H9 (cell line): ENCODE data around the gene OSBPL8. TPM values are rescaled to one million over a fixed set of nuclear protein-coding genes. Genes with fewer than 3 reads are reported as not detected.
"Not testable (repeated sequence)": the region's sequence is repeated elsewhere in the genome, so short reads cannot be mapped to it uniquely, and the experiment has no call there.

ENCODE experiments used
- DNase-seq: peaks from one replicate; pipeline ENCODE4 v3.0.0-alpha.2; 2017
- H2AFZ ChIP-seq: one replicate; pipeline ENCODE4 v1.6.1; 2013; ENCODE audit warnings: mild to moderate bottlenecking, low read length, control low read depth, moderate library complexity
- H2AK5ac ChIP-seq: 2 replicates; pipeline ENCODE4 v1.6.1; 2013; ENCODE audit warnings: low read length, control low read depth, mixed read lengths; ENCODE audit not compliant: insufficient read length
- H2BK120ac ChIP-seq: one replicate; pipeline ENCODE4 v1.6.1; 2013; ENCODE audit warnings: low read depth, mild to moderate bottlenecking, low read length, control low read depth, inconsistent platforms; ENCODE audit not compliant: poor library complexity, severe bottlenecking
- H2BK12ac ChIP-seq: 2 replicates; pipeline ENCODE4 v1.6.1; 2013; ENCODE audit warnings: low read length, control low read depth, mixed read lengths, low read depth; ENCODE audit not compliant: insufficient read length
- H2BK15ac ChIP-seq: 2 replicates; pipeline ENCODE4 v1.6.1; 2013; ENCODE audit warnings: low read depth, low read length, control low read depth
- H2BK20ac ChIP-seq: one replicate; pipeline ENCODE4 v1.6.1; 2013; ENCODE audit warnings: low read depth, mild to moderate bottlenecking, low read length, control low read depth, inconsistent platforms; ENCODE audit not compliant: poor library complexity, severe bottlenecking
- H2BK5ac ChIP-seq: 2 replicates; pipeline ENCODE4 v1.6.1; 2013; ENCODE audit warnings: low read length, control low read depth, mixed read lengths; ENCODE audit not compliant: insufficient read length
- H3K14ac ChIP-seq: 2 replicates; pipeline ENCODE4 v1.6.1; 2013; ENCODE audit warnings: low read length, control low read depth; ENCODE audit not compliant: insufficient read depth
- H3K18ac ChIP-seq: 2 replicates; pipeline ENCODE4 v1.6.1; 2013; ENCODE audit warnings: low read depth, mild to moderate bottlenecking, mixed read lengths, low read length, control low read depth; ENCODE audit not compliant: insufficient read length
- H3K23ac ChIP-seq: 2 replicates; pipeline ENCODE4 v1.6.1; 2013; ENCODE audit warnings: low read length, control low read depth, mixed read lengths, low read depth; ENCODE audit not compliant: insufficient read length
- H3K23me2 ChIP-seq: 2 replicates; pipeline ENCODE4 v1.6.1; 2013; ENCODE audit warnings: low read depth, mild to moderate bottlenecking, mixed read lengths, low read length, control low read depth; ENCODE audit not compliant: insufficient read length, poor library complexity, severe bottlenecking
- H3K27ac ChIP-seq: 2 replicates; pipeline ENCODE4 v1.5.1; 2013; ENCODE audit warnings: low read length, control low read depth, mixed read lengths, low read depth; ENCODE audit not compliant: insufficient read length
- H3K27me3 ChIP-seq: 2 replicates; pipeline ENCODE4 v1.6.1; 2013; ENCODE audit warnings: low read length, control low read depth, inconsistent platforms; ENCODE audit not compliant: insufficient read depth
- H3K4ac ChIP-seq: 2 replicates; pipeline ENCODE4 v1.6.1; 2013; ENCODE audit warnings: low read depth, mild to moderate bottlenecking, control low read depth, inconsistent platforms, low read length, moderate library complexity
- H3K4me1 ChIP-seq: 2 replicates; pipeline ENCODE4 v1.6.1; 2013; ENCODE audit warnings: low read length, control low read depth, inconsistent platforms; ENCODE audit not compliant: insufficient read depth
- H3K4me2 ChIP-seq: 2 replicates; pipeline ENCODE4 v1.6.1; 2013; ENCODE audit warnings: low read length, control low read depth, mixed read lengths; ENCODE audit not compliant: insufficient read length, insufficient read depth
- H3K56ac ChIP-seq: 2 replicates; pipeline ENCODE4 v1.6.1; 2013; ENCODE audit warnings: low read depth, mild to moderate bottlenecking, mixed read lengths, low read length, control low read depth; ENCODE audit not compliant: insufficient read length
- H3K79me1 ChIP-seq: 2 replicates; pipeline ENCODE4 v1.6.1; 2013; ENCODE audit warnings: low read depth, mild to moderate bottlenecking, moderate library complexity, low read length, control low read depth, inconsistent platforms; ENCODE audit not compliant: insufficient read depth, poor library complexity, severe bottlenecking
- H3K79me2 ChIP-seq: 2 replicates; pipeline ENCODE4 v1.6.1; 2013; ENCODE audit warnings: low read length, control low read depth, inconsistent platforms; ENCODE audit not compliant: insufficient read depth
- H3K9ac ChIP-seq: 2 replicates; pipeline ENCODE4 v1.6.1; 2013; ENCODE audit warnings: low read length, control low read depth, mixed read lengths; ENCODE audit not compliant: insufficient read length; ENCODE audit errors: extremely low read depth
- H3K9me3 ChIP-seq: one replicate; pipeline ENCODE4 v1.6.1; 2013; ENCODE audit warnings: low read depth, low read length, inconsistent platforms; ENCODE audit not compliant: control insufficient read depth
- H3T11ph ChIP-seq: one replicate; pipeline ENCODE4 v1.6.1; 2013; ENCODE audit warnings: mild to moderate bottlenecking, low read length, control low read depth, inconsistent platforms
- H4K20me1 ChIP-seq: one replicate; pipeline ENCODE4 v1.6.1; 2013; ENCODE audit not compliant: control insufficient read depth, insufficient read length, insufficient read depth
- H4K5ac ChIP-seq: 2 replicates; pipeline ENCODE4 v1.6.1; 2013; ENCODE audit warnings: low read depth, mild to moderate bottlenecking, mixed read lengths, low read length, control low read depth; ENCODE audit not compliant: insufficient read length
- H4K8ac ChIP-seq: replicated peaks from 2 replicates; pipeline ENCODE4 v1.6.1; 2013; ENCODE audit warnings: low read length, control low read depth, mixed read lengths, low read depth; ENCODE audit not compliant: insufficient read length
- H4K91ac ChIP-seq: 2 replicates; pipeline ENCODE4 v1.6.1; 2013; ENCODE audit warnings: low read depth, mild to moderate bottlenecking, moderate library complexity, mixed read lengths, low read length, control low read depth; ENCODE audit not compliant: insufficient read length
- H3K27ac Mint-ChIP-seq, 3 experiments: 2 replicates in 2 of 3; 3 replicates in 1 of 3; pipeline ENCODE4 v1.8.0; 2020 to 2021; ENCODE audit warnings: mixed read lengths in 3 of 3, mild to moderate bottlenecking in 1 of 3, moderate library complexity in 1 of 3
- H3K27me3 Mint-ChIP-seq: 2 replicates; pipeline ENCODE4 v1.8.0; 2021; ENCODE audit warnings: low read depth, mild to moderate bottlenecking, moderate library complexity, mixed read lengths
- H3K36me3 Mint-ChIP-seq, 3 experiments: 2 replicates in 2 of 3; 3 replicates in 1 of 3; pipeline ENCODE4 v1.8.0; 2020 to 2021; ENCODE audit warnings: low read depth in 3 of 3, mixed read lengths in 3 of 3; ENCODE audit not compliant: insufficient read depth in 1 of 3
- H3K4me1 Mint-ChIP-seq, 2 experiments: 2 replicates each; pipeline ENCODE4 v1.8.0; 2020; ENCODE audit warnings: mixed read lengths in 2 of 2
- H3K4me3 Mint-ChIP-seq, 2 experiments: 2 replicates in 1 of 2; 3 replicates in 1 of 2; pipeline ENCODE4 v1.8.0; 2020 to 2021; ENCODE audit warnings: mild to moderate bottlenecking in 2 of 2, mixed read lengths in 2 of 2, moderate library complexity in 1 of 2
- H3K9me3 Mint-ChIP-seq, 2 experiments: 2 replicates in 1 of 2; 3 replicates in 1 of 2; pipeline ENCODE4 v1.8.0; 2020; ENCODE audit warnings: mild to moderate bottlenecking in 2 of 2, mixed read lengths in 2 of 2, moderate library complexity in 1 of 2
- CTCF ChIP-seq: fragments of 200-600 bp; sonication (generic); conservative IDR thresholded peaks from 3 replicates; pipeline ENCODE4 v1.8.0; 2021; ENCODE audit warnings: antibody characterized with exemption, mild to moderate bottlenecking
- WGBS: extraction: QIAGEN DNeasy Blood & Tissue Kit; methylation state at CpG from one replicate; pipeline ENCODE4 v1.1.7; 2013; ENCODE audit warnings: missing lambda C conversion rate, low lambda C conversion rate, mixed read lengths; ENCODE audit not compliant: insufficient read length; ENCODE audit errors: extremely low coverage; 5-methylcytosine and 5-hydroxymethylcytosine counted together
- total RNA-seq: library from RNA; stranded (reverse); gene quantifications from 2 replicates; pipeline ENCODE4 v1.2.1, GENCODE V29; 2021

The OSBPL8 gene
- total RNA-seq, 1 experiment from 2014 or later: 61.2 TPM

GRCh38 chr12:76501390-76501789, 58.2 kb downstream of the OSBPL8 start:
- peak overlapping the region in 1 of 3 experiments; percentile 28; a peak in 2 of 7 replicates for H3K27ac Mint-ChIP-seq
- Histone ChIP-seq H2AK5ac (no peak overlapping the region), H3K4me1 (no peaks in the 10 kb centered on the region), H2BK120ac (no peak overlapping the region), H2BK20ac (no peak overlapping the region), H2BK5ac (no peak overlapping the region), H3T11ph (no peak overlapping the region), H3K4me2 (no peak overlapping the region), H3K9ac (no peak overlapping the region), H3K18ac (no peak overlapping the region), H3K79me1 (peaks cover 5% of the 10 kb centered on the region), H3K23me2 (no peaks in the 10 kb centered on the region), H2BK12ac (no peak overlapping the region), H3K56ac (peak overlapping the region; percentile 82), H3K79me2 (no peaks in the 10 kb centered on the region; the same call in 1 of the 2 replicates), H3K4ac (no peak overlapping the region), H4K8ac (no peak overlapping the region), H3K27me3 (no peaks in the 10 kb centered on the region), H4K91ac (no peak overlapping the region), H4K5ac (no peak overlapping the region), H2AFZ (no peak overlapping the region), H2BK15ac (no peak overlapping the region), H3K14ac (no peak overlapping the region), H3K27ac (no peak overlapping the region), H4K20me1 (no peaks in the 10 kb centered on the region), H3K9me3 (no peaks in the 10 kb centered on the region), H3K23ac (peak overlapping the region; percentile 12)
- H3K36me3 Mint-ChIP-seq: peaks cover 6 to 21% (median 7%) of the 10 kb centered on the region in 3 experiments; a peak in 6 of 7 replicates
- peaks cover 10% of the 10 kb centered on the region in 2 experiments for H3K4me1 Mint-ChIP-seq
- TF ChIP-seq CTCF: no peak
- no peaks in the 10 kb centered on the region; a peak in 3 of 5 replicates for H3K9me3 Mint-ChIP-seq
- H3K27me3 Mint-ChIP-seq: no peaks in the 10 kb centered on the region
- no CpG with 5 or more reads among the region's 2 CpGs for WGBS
- DNase-seq: no peak
- H3K4me3 Mint-ChIP-seq: no peak overlapping the region

GRCh38 chr12:76499136-76499535, 60.4 kb downstream of the OSBPL8 start:
- not testable (repeated sequence) for H3K23me2 ChIP-seq, H3K9ac ChIP-seq, H2BK120ac ChIP-seq, H2BK12ac ChIP-seq, H3K79me1 ChIP-seq, H4K91ac ChIP-seq, DNase-seq, H3K4me3 Mint-ChIP-seq, H4K8ac ChIP-seq, H4K20me1 ChIP-seq, H2AK5ac ChIP-seq, H2BK20ac ChIP-seq, H2BK5ac ChIP-seq, H3K4me1 ChIP-seq, H3K23ac ChIP-seq, H3K27ac ChIP-seq, H3K27me3 Mint-ChIP-seq, H3K9me3 ChIP-seq, H3K27ac Mint-ChIP-seq, H3K4me1 Mint-ChIP-seq, H2BK15ac ChIP-seq, H3K14ac ChIP-seq, H3T11ph ChIP-seq, H3K79me2 ChIP-seq, H3K9me3 Mint-ChIP-seq, H2AFZ ChIP-seq, H3K56ac ChIP-seq, H3K18ac ChIP-seq, H3K27me3 ChIP-seq, H3K4ac ChIP-seq, H3K4me2 ChIP-seq, H4K5ac ChIP-seq
- WGBS: no CpG with 5 or more reads among the region's 4 CpGs
- H3K36me3 Mint-ChIP-seq: peaks cover 8 to 13% (median 8%) of the 10 kb centered on the region in 3 experiments; a peak in 6 of 7 replicates
